Measurements from ENCODE around the gene CRABP2. TPM values are rescaled to one million over a fixed set of nuclear protein-coding genes. Genes with fewer than 3 reads are reported as not detected.

Gene CRABP2
- total RNA-seq, 1 donor from 2014 or later, result 110 TPM

- Histone ChIP-seq H3K4me2 (no peak overlapping the region), H4K20me1 (ENCODE audit: low read depth) (no peaks in the 10 kb centered on the region), H3K4me3 (no peak overlapping the region), H3K9me3 (ENCODE audit: low read depth) (no peaks in the 10 kb centered on the region), H3K27me3 (no peaks in the 10 kb centered on the region), H3K4me1 (peaks cover 10% of the 10 kb centered on the region), H3K27ac (no peak overlapping the region), H3K9ac (no peak overlapping the region), H2AFZ (replicated peaks) (no peak overlapping the region), H3K79me2 (ENCODE audit: low read depth) (peaks cover 16% of the 10 kb centered on the region), H3F3A (ENCODE audit: low read depth) (peaks cover 34% of the 10 kb centered on the region), H3K36me3 (no peaks in the 10 kb centered on the region)
- no peak overlapping the region for H3K4me3 Mint-ChIP-seq
- peaks cover 22% of the 10 kb centered on the region for H3K4me1 Mint-ChIP-seq
- H3K27me3 Mint-ChIP-seq (ENCODE audit: insufficient read depth, low read depth), result no peaks in the 10 kb centered on the region
- TF ChIP-seq EZH2 (IDR thresholded peaks at IDR 0.05) (no peak), EZH2phosphoT487 (IDR thresholded peaks at IDR 0.05) (no peak), CTCF (IDR thresholded peaks at IDR 0.05) (no peak)
- H3K27ac Mint-ChIP-seq, result no peak overlapping the region
- no peak for DNase-seq (ENCODE audit: low spot score)
- no peaks in the 10 kb centered on the region for H3K9me3 Mint-ChIP-seq
- H3K36me3 Mint-ChIP-seq, result peaks cover 13% of the 10 kb centered on the region
These were observed 33.0 kb upstream of the CRABP2 start for GRCh38 chr1:156738407-156738806.

GRCh38 chr1:156733989-156734584 is 28.7 kb upstream of the CRABP2 start:
- H3K4me3 Mint-ChIP-seq, result no peak overlapping the region
- H3K36me3 ChIP-seq, result no peaks in the 10 kb centered on the region
- no peak overlapping the region for H3K27ac Mint-ChIP-seq
- H3K9me3 Mint-ChIP-seq, result no peaks in the 10 kb centered on the region
- H3K4me1 ChIP-seq, result peaks cover 6% of the 10 kb centered on the region
- peaks cover 15% of the 10 kb centered on the region for H3K79me2 ChIP-seq (ENCODE audit: low read depth)
- H3K4me1 Mint-ChIP-seq, result peaks cover 15% of the 10 kb centered on the region
- no peak overlapping the region for H3K4me2 ChIP-seq
- no peak overlapping the region for H3K27ac ChIP-seq
- peaks cover under 1% of the 10 kb centered on the region for H3K27me3 Mint-ChIP-seq (ENCODE audit: insufficient read depth, low read depth)
- H4K20me1 ChIP-seq (ENCODE audit: low read depth), result peaks cover 11% of the 10 kb centered on the region
- H3K27me3 ChIP-seq, result no peaks in the 10 kb centered on the region
- no peak for TF ChIP-seq EZH2 (IDR thresholded peaks at IDR 0.05)
- no peak for TF ChIP-seq CTCF (IDR thresholded peaks at IDR 0.05)
- no peak for TF ChIP-seq EZH2phosphoT487 (IDR thresholded peaks at IDR 0.05)
- peaks cover 12% of the 10 kb centered on the region for H3K36me3 Mint-ChIP-seq
- H3K9ac ChIP-seq, result no peak overlapping the region
- H2AFZ ChIP-seq (replicated peaks), result no peak overlapping the region
- H3K9me3 ChIP-seq (ENCODE audit: low read depth), result no peaks in the 10 kb centered on the region
- no peak for DNase-seq (ENCODE audit: low spot score)
- no peak overlapping the region for H3K4me3 ChIP-seq
- peaks cover 6% of the 10 kb centered on the region for H3F3A ChIP-seq (ENCODE audit: low read depth)

- peaks cover 25% of the 10 kb centered on the region for H3F3A ChIP-seq (ENCODE audit: low read depth)
- peak; percentile 99 for DNase-seq (ENCODE audit: low spot score)
- H4K20me1 ChIP-seq (ENCODE audit: low read depth), result peaks cover 56% of the 10 kb centered on the region
- H3K36me3 ChIP-seq, result no peaks in the 10 kb centered on the region
- peak within 1 kb of the TSS; percentile 97 for H3K9ac ChIP-seq
- H3K79me2 ChIP-seq (ENCODE audit: low read depth), result peaks cover 63% of the 10 kb centered on the region
- no peaks in the 10 kb centered on the region for H3K9me3 Mint-ChIP-seq
- peak within 1 kb of the TSS; percentile 100 for H3K4me3 ChIP-seq
- H2AFZ ChIP-seq (replicated peaks), result peak within 1 kb of the TSS; percentile 78
- H3K4me3 Mint-ChIP-seq, result no peak within 1 kb of the TSS
- H3K4me2 ChIP-seq, result peak within 1 kb of the TSS; percentile 98
- H3K27ac Mint-ChIP-seq, result peak within 1 kb of the TSS; percentile 90
- peaks cover 15% of the 10 kb centered on the region for H3K36me3 Mint-ChIP-seq
- peaks cover 5% of the 10 kb centered on the region for H3K27me3 Mint-ChIP-seq (ENCODE audit: insufficient read depth, low read depth)
- peaks cover 13% of the 10 kb centered on the region for H3K4me1 Mint-ChIP-seq
- peak within 1 kb of the TSS; percentile 97 for H3K27ac ChIP-seq
- TF ChIP-seq CTCF (IDR thresholded peaks at IDR 0.05) (no peak), EZH2 (IDR thresholded peaks at IDR 0.05) (no peak), EZH2phosphoT487 (IDR thresholded peaks at IDR 0.05) (no peak)
- no peaks in the 10 kb centered on the region for H3K9me3 ChIP-seq (ENCODE audit: low read depth)
- peaks cover 29% of the 10 kb centered on the region for H3K4me1 ChIP-seq
- H3K27me3 ChIP-seq, result no peaks in the 10 kb centered on the region
These were observed 23.4 kb upstream of the CRABP2 start, which contains the start of gene ISG20L2 for GRCh38 chr1:156728599-156729462. Gene ISG20L2, minus strand, starts transcription at chr1:156728766. Its CDS starts 1,114 bp downstream, at chr1:156727652.
